Cardiac septum (tissue), 1 donor: ENCODE data around the gene F2RL2. TPM values are rescaled to one million over a fixed set of nuclear protein-coding genes. Genes with fewer than 3 reads are reported as not detected.

ENCODE experiments used
- DNase-seq: peaks from one replicate; pipeline ENCODE4 v3.0.0-alpha.2; 2020; ENCODE audit warnings: low spot score
- intact Hi-C: fragments of 100-400 bp; cut with DNase I; formaldehyde crosslinking; loops from one replicate; pipeline ENCODE4 v1.14.0; 2022
- total RNA-seq: library from RNA; stranded (reverse); fragmentation: NEBNext Ultra II Directional; extraction: Animal tissue kit (Norgen Biotek cat#: 25700); gene quantifications from one replicate; pipeline ENCODE4 v1.2.1, GENCODE V29; 2021
- donor health status: DM: no; HTN: no; CAD: no.

Gene F2RL2
- total RNA-seq, 1 donor from 2014 or later, result 3.4 TPM

DNA sequence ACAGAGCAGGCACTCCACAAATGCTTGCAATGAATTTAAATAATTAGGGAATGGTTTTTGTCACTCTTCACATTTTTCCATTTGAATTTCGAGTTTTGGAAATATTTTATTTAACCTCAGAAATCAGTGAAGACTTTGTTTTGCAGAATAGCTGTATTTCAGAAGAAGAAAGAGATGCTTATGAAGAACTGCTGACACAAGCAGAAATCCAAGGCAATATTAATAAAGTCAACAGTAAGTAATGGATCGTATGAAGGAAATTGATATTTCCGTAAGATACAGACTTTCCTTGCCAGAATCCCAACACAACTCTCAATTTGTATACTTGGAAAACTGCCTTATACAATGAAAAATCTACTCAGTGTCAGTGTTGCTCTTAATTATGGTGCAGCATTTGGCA is 30.5 kb downstream of the F2RL2 start:
- intact Hi-C loops, result no loop called here
- DNase-seq, result no peak

GRCh38 chr5:76591366-76591765 is 31.8 kb downstream of the F2RL2 start:
- intact Hi-C loops, result no loop called here

DNA sequence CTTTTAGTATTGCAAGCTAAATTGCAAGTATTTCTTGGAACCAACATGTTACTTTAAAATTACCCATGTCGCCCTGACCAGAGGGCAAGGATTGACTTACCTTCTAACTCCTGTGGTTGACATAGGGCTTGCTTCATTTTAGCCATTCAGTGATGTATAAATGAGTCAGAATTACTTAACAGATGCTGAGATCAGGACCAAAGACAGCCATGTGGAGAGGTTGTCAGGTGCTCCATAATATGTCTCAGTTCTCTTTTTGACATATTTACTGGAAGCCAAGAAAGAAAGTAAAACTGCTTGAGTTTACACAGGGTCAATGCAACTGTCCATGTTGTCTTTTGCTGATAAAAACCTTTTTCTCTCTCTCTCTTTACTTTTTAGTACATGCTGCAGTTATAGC is 33.2 kb downstream of the F2RL2 start:
- no peak for DNase-seq
- intact Hi-C loops, result no loop called here

More at GRCh38 chr5:76591366-76591765, 31.8 kb downstream of the F2RL2 start:
- DNase-seq, result no peak

DNA sequence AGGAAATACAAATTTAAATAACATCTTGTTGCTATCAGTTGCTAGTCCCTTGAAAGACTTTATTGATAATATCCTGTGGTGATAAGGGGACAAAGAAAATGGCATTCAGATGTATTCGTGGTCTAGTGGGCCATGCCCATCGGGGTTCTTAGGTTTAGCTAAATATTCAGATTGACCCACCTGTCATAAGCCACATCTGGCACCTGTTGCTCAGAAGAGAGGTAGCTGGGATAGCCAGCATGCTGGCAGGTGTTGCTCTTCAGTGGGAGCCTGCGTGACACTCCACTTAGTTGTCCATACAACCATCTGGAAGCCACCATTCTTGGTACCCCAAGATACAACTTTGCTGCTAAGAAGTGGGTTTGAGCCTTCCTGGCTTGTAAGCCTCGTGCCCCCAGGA is 36.7 kb downstream of the F2RL2 start:
- DNase-seq, result no peak
- intact Hi-C loops, result no loop called here

- intact Hi-C loops, result no loop called here
- no peak for DNase-seq
Observed at GRCh38 chr5:76585783-76586217, 37.4 kb downstream of the F2RL2 start.

GRCh38 chr5:76583163-76584047 is 39.8 kb downstream of the F2RL2 start:
- intact Hi-C loops, result no loop called here
- DNase-seq, result no peak

- intact Hi-C loops, result no loop called here
- DNase-seq, result no peak
Observed at GRCh38 chr5:76582230-76583162, 40.7 kb downstream of the F2RL2 start.

GRCh38 chr5:76580981-76581380 is 42.2 kb downstream of the F2RL2 start:
- intact Hi-C loops, result no loop called here
- no peak for DNase-seq

GRCh38 chr5:76579166-76579937 is 43.9 kb downstream of the F2RL2 start:
- DNase-seq, result no peak
- intact Hi-C loops, result no loop called here

- intact Hi-C loops, result no loop called here
- no peak for DNase-seq
Observed at GRCh38 chr5:76576996-76577395, 46.2 kb downstream of the F2RL2 start.

GRCh38 chr5:76576450-76576849 is 46.8 kb downstream of the F2RL2 start:
- no peak for DNase-seq
- intact Hi-C loops, result no loop called here

DNA sequence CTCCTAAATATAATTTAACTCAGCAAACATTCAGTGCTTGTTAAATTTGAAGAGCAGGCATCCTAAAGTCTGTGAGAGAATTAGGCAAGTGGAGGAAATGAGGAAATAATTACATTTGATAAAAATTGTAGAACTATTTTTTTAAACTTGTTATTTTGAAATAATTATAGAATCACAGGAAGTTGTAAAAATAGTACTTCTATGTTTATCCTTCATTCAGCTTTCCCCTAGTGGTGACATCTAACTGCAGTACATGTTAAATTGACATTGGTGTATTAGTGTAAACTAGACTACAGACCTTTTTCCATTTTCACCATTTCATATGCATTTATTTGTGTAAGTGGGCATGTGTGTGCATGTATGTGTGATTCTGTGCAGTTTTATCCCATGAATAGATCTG is 51.6 kb downstream of the F2RL2 start:
- DNase-seq, result no peak
- intact Hi-C loops, result no loop called here

GRCh38 chr5:76570153-76570552 is 53.0 kb downstream of the F2RL2 start:
- DNase-seq, result no peak
- intact Hi-C loops, result no loop called here

Other genes starting within 250 kb of the F2RL2 start
- gene IQGAP2, start 220.1 kb downstream of the F2RL2 start, total RNA-seq, result 7.9 TPM
- gene F2R, start 92.7 kb upstream of the F2RL2 start, total RNA-seq, result 33.5 TPM
- 3.7 TPM for gene F2RL1, start 195.6 kb upstream of the F2RL2 start, total RNA-seq
- not detected for gene S100Z, start 226.6 kb upstream of the F2RL2 start, total RNA-seq